Keratinocyte (primary cell): ENCODE measurements around the gene LGALS7. TPM values are rescaled to one million over a fixed set of nuclear protein-coding genes. Genes with fewer than 3 reads are reported as not detected.
"Not testable (repeated sequence)": the region's sequence is repeated elsewhere in the genome, so short reads cannot be mapped to it uniquely, and the experiment has no call there.

Experiments used
- DNase-seq: peaks from one replicate; pipeline ENCODE4 v3.0.0-alpha.2; 2011; ENCODE audit warnings: low read depth, missing footprints, low spot score
- FAIRE-seq: peaks from 2 replicates; lab custom pipeline; 2011; peaks lifted over from hg19 to GRCh38; lab: Jason Lieb, UNC
- H2AFZ ChIP-seq: 2 replicates; pipeline ENCODE4 v1.6.0; 2012; ENCODE audit warnings: low read length, control low read depth, inconsistent platforms; ENCODE audit not compliant: control insufficient read depth
- H3K27ac ChIP-seq: 2 replicates; pipeline ENCODE4 v1.5.1; 2011; ENCODE audit warnings: low read length; ENCODE audit not compliant: control insufficient read depth, insufficient read depth
- H3K27me3 ChIP-seq: 3 replicates; pipeline ENCODE4 v1.6.0; 2011; ENCODE audit warnings: low read length; ENCODE audit not compliant: control insufficient read depth, insufficient read depth; ENCODE audit errors: extremely low read depth
- H3K36me3 ChIP-seq, 2 experiments: 2 replicates in 1 of 2; 3 replicates in 1 of 2; pipeline ENCODE4 v1.5.1; 2011; ENCODE audit warnings: low read length in 2 of 2, mild to moderate bottlenecking in 1 of 2; ENCODE audit not compliant: control insufficient read depth in 2 of 2, insufficient read depth in 2 of 2; ENCODE audit errors: extremely low read depth in 1 of 2
- H3K4me1 ChIP-seq: 3 replicates; pipeline ENCODE4 v1.5.1; 2011; ENCODE audit warnings: low read length; ENCODE audit not compliant: control insufficient read depth, insufficient read depth; ENCODE audit errors: extremely low read depth
- H3K4me2 ChIP-seq: 3 replicates; pipeline ENCODE4 v1.6.0; 2011; ENCODE audit warnings: low read depth, low read length; ENCODE audit not compliant: control insufficient read depth, insufficient read depth; ENCODE audit errors: extremely low read depth
- H3K4me3 ChIP-seq, 3 experiments: fragments of 200-600 bp in 1 of 3; sonication (generic) in 1 of 3; 2 replicates in 2 of 3; 3 replicates in 1 of 3; pipeline ENCODE4 v1.5.1; 2011 to 2016; ENCODE audit warnings: low read length in 3 of 3, mild to moderate bottlenecking in 3 of 3, control low read depth in 2 of 3, inconsistent platforms in 1 of 3, low read depth in 1 of 3, mixed read lengths in 1 of 3, mixed run types in 1 of 3, moderate library complexity in 1 of 3; ENCODE audit not compliant: control insufficient read depth in 2 of 3, insufficient read depth in 2 of 3; ENCODE audit errors: extremely low read depth in 1 of 3
- H3K79me2 ChIP-seq: 2 replicates; pipeline ENCODE4 v1.6.0; 2012; ENCODE audit warnings: low read length; ENCODE audit not compliant: control insufficient read depth, insufficient read depth
- H3K9ac ChIP-seq: 3 replicates; pipeline ENCODE4 v1.6.0; 2011; ENCODE audit warnings: low read length; ENCODE audit not compliant: control insufficient read depth, insufficient read depth; ENCODE audit errors: extremely low read depth
- H3K9me1 ChIP-seq: 3 replicates; pipeline ENCODE4 v1.6.0; 2011; ENCODE audit warnings: low read length; ENCODE audit not compliant: control insufficient read depth, insufficient read depth; ENCODE audit errors: extremely low read depth
- H3K9me3 ChIP-seq: 2 replicates; pipeline ENCODE4 v1.5.1; 2012; ENCODE audit warnings: low read depth, low read length; ENCODE audit not compliant: control insufficient read depth
- H4K20me1 ChIP-seq: 3 replicates; pipeline ENCODE4 v1.6.0; 2011; ENCODE audit warnings: low read length; ENCODE audit not compliant: control insufficient read depth, insufficient read depth; ENCODE audit errors: extremely low read depth
- EZH2 ChIP-seq: IDR thresholded peaks from one replicate; pipeline ENCODE4 v1.6.1; 2012; ENCODE audit warnings: inconsistent platforms, mild to moderate bottlenecking, low read length, moderate library complexity
- dilution Hi-C: fragments of 300-500 bp; cut with MboI; formaldehyde crosslinking; loops from one replicate; pipeline ENCODE4 v1.7.0; 2020; ENCODE audit warnings: low sequenced_read_pairs; ENCODE audit not compliant: extremely low pct_ligation_motif_present
- polyA plus RNA-seq, 5 experiments: library from polyadenylated mRNA; depleted of rRNA in 3 of 5; stranded (reverse) in 3 of 5; stranded (forward) in 1 of 5; unstranded in 1 of 5; fragments of >200 nt; gene quantifications; 1 replicate in 1 of 5; 2 replicates in 3 of 5; 3 replicates in 1 of 5; pipeline versions ENCODE4 v1.2.1 to v1.2.3, GENCODE V29; 2011 to 2012; ENCODE audit warnings: missing spikeins in 2 of 5, low read depth in 1 of 5, low replicate concordance in 1 of 5
- TF ChIP-seq, protein P1 (sequence below), 3 experiments: IDR thresholded peaks in 1 of 3; conservative IDR thresholded peaks in 1 of 3; optimal IDR thresholded peaks in 1 of 3; 2 replicates in 2 of 3; 3 replicates in 1 of 3; pipeline versions ENCODE3 to v1.5.1; 2011; ENCODE audit warnings: low read length in 3 of 3, mild to moderate bottlenecking in 3 of 3, moderate library complexity in 2 of 3, control low read depth in 1 of 3, inconsistent platforms in 1 of 3; ENCODE audit not compliant: insufficient read depth in 2 of 3; ENCODE audit errors: extremely low read depth in 1 of 3

LGALS7 gene
- polyA plus RNA-seq, 1 donor (not counting 4 experiments of a cell fraction or from before 2014, with no cell fraction given): 9.1 TPM

DNA sequence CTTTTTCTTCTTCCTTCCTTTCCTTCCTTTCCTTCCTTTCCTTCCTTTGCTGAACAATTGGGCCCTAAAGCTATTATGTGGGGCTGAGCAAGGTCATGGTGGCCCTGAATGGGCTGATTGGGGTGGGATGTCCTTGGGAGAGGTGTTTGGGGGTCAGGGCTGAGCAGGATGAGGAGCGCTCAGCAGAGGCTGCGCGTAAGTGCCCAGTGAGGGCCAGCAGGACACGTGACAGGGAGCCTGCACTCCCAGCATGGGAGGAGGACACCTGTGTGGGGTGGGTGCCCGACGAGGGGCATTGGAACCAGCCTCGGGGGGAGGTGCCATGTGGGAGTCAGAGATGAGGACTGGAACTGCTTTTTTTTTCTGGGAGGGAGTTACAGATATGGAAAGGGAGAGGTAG lies 5.4 kb upstream of the LGALS7 start:
- no peak overlapping the region for H2AFZ ChIP-seq
- H3K9me3 ChIP-seq: no peaks in the 10 kb centered on the region
- no peak overlapping the region for H3K4me3 ChIP-seq
- H3K27me3 ChIP-seq: no peaks in the 10 kb centered on the region
- H3K4me1 ChIP-seq: peaks cover 15% of the 10 kb centered on the region
- H3K79me2 ChIP-seq: no peaks in the 10 kb centered on the region
- H4K20me1 ChIP-seq: no peaks in the 10 kb centered on the region
- TF ChIP-seq, protein P1, sequence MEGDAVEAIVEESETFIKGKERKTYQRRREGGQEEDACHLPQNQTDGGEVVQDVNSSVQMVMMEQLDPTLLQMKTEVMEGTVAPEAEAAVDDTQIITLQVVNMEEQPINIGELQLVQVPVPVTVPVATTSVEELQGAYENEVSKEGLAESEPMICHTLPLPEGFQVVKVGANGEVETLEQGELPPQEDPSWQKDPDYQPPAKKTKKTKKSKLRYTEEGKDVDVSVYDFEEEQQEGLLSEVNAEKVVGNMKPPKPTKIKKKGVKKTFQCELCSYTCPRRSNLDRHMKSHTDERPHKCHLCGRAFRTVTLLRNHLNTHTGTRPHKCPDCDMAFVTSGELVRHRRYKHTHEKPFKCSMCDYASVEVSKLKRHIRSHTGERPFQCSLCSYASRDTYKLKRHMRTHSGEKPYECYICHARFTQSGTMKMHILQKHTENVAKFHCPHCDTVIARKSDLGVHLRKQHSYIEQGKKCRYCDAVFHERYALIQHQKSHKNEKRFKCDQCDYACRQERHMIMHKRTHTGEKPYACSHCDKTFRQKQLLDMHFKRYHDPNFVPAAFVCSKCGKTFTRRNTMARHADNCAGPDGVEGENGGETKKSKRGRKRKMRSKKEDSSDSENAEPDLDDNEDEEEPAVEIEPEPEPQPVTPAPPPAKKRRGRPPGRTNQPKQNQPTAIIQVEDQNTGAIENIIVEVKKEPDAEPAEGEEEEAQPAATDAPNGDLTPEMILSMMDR (optimal IDR thresholded peaks at IDR 0.05 in 1 of 3, IDR thresholded peaks at IDR 0.05 in 1 of 3, conservative IDR thresholded peaks at IDR 0.05 in 1 of 3; ENCODE audit: extremely low read depth in 1 of 3, insufficient read depth in 2 of 3, low read length in 3 of 3): no peak
- TF ChIP-seq EZH2: no peak
- H3K27ac ChIP-seq: no peak overlapping the region
- no peak overlapping the region for H3K4me2 ChIP-seq
- H3K9me1 ChIP-seq: no peaks in the 10 kb centered on the region
- no peak for DNase-seq
- no peak for FAIRE-seq
- H3K36me3 ChIP-seq: no peaks in the 10 kb centered on the region
- dilution Hi-C loops: no loop called here
- no peak overlapping the region for H3K9ac ChIP-seq

DNA sequence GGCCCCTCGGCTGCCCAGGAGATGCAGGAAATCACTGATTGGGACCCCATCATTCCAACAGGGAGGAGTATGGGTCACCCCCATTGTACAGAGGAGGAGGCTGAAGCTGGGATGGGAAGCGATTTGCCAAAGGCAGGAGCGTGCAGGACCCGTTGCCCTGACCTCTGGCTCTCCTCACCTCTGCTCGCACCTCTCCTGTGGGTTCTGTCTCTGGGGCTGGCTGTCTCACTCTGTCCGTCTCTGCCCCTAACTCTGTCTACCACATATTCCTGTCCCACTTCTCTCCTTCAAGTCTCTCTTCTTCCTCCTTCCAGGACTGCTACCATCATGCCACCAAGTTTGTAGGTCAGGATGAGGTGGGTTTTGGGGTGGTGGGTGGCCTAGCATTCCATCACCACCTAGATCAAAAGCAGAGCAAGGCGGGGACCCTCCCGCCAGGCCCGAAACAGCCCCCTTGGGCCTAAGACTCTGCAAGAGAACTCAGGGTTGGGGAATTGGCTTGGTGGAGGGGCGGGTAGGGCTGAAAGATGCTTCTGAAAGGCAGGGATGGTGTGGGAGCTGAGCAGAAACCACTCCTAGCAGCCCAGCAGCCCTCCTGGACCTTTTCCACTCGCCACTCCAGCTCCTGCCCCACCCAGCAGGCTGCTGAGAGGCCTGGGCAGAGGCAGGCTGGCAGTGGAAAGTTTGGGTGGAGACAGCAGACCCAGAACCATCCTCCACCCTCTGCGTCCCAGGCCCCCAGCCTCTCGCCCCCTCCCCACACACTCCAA lies 1.0 kb upstream of the LGALS7 start:
- Histone ChIP-seq H3K4me1 (peaks cover 20% of the 10 kb centered on the region), H4K20me1 (no peaks in the 10 kb centered on the region), H3K27me3 (no peaks in the 10 kb centered on the region), H3K9me3 (no peaks in the 10 kb centered on the region), H3K4me3 (no peak overlapping the region), H3K4me2 (no peak overlapping the region), H3K36me3 (no peaks in the 10 kb centered on the region), H3K27ac (peak overlapping the region; percentile 67), H3K9me1 (no peaks in the 10 kb centered on the region), H3K79me2 (no peaks in the 10 kb centered on the region), H2AFZ (no peak overlapping the region), H3K9ac (no peak overlapping the region)
- dilution Hi-C loops: no loop called here
- TF ChIP-seq EZH2: no peak
- TF ChIP-seq, protein P1 (optimal IDR thresholded peaks at IDR 0.05 in 1 of 3, IDR thresholded peaks at IDR 0.05 in 1 of 3, conservative IDR thresholded peaks at IDR 0.05 in 1 of 3; ENCODE audit: extremely low read depth in 1 of 3, insufficient read depth in 2 of 3, low read length in 3 of 3): no peak
- DNase-seq: no peak
- no peak for FAIRE-seq

DNA sequence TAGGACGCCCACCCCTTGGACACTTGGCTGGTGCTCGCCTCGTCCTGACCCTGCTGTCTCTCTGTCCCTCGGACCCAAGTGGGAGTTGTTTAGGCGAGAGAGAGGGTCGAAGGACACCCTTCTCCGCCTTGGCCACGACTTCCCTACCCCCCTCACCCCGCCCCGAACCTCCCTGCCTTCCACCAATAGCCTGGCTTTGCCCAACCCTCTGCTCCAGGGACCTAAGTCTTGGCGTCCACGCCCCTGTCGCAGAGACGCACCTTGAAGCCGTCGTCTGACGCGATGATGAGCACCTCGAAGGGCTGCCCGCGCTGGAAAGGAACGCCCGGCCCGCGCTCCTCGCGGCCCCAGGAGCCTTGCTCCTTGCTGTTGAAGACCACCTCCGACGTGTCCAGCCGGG lies 1.7 kb downstream of the LGALS7 start:
- H4K20me1 ChIP-seq, H2AFZ ChIP-seq, H3K36me3 ChIP-seq, H3K27me3 ChIP-seq, DNase-seq, H3K9ac ChIP-seq, dilution Hi-C loops, H3K27ac ChIP-seq, H3K4me3 ChIP-seq, H3K79me2 ChIP-seq, H3K9me1 ChIP-seq, H3K4me2 ChIP-seq, H3K9me3 ChIP-seq: not testable (repeated sequence)
- FAIRE-seq: peak; percentile 95
- peaks cover 23% of the 10 kb centered on the region for H3K4me1 ChIP-seq

DNA sequence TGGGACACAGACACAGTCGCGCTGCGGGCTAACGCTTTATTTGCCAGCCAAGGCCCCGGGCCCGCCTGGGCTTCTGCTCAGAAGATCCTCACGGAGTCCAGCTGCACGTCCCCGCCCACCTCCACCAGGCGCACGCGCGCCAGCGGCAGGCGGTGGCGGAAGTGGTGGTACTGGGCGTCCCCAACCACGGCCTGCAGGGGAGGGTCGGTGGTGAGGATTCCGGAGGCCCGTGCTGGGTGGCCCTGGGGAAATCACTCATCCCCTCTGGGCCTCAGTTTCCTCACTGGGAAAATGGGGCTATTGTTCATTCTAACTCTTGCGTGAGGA lies 2.4 kb downstream of the LGALS7 start:
- H3K27ac ChIP-seq, H3K79me2 ChIP-seq, FAIRE-seq, H2AFZ ChIP-seq, H3K4me2 ChIP-seq, H3K9me1 ChIP-seq, H3K27me3 ChIP-seq, H3K9me3 ChIP-seq, H3K36me3 ChIP-seq, H3K4me3 ChIP-seq, H3K9ac ChIP-seq, dilution Hi-C loops, DNase-seq, H4K20me1 ChIP-seq: not testable (repeated sequence)
- H3K4me1 ChIP-seq: peaks cover 23% of the 10 kb centered on the region
